ENCODE data around the gene POLR2H. TPM values are rescaled to one million over a fixed set of nuclear protein-coding genes. Genes with fewer than 3 reads are reported as not detected.
A peak's percentile ranks its signal among the peaks of the same experiment; 100 is the strongest.
"Not testable (repeated sequence)": the region's sequence is repeated elsewhere in the genome, so short reads cannot be mapped to it uniquely, and the experiment has no call there.

Gene POLR2H
- total RNA-seq, 1 donor from 2014 or later: 44.3 TPM

GRCh38 chr3:184335661-184336546 lies 25.6 kb upstream of the POLR2H start:
- DNase-seq: peak; percentile 71

GRCh38 chr3:184336547-184337398 lies 24.7 kb upstream of the POLR2H start:
- DNase-seq: peak; percentile 63

- DNase-seq: peak; percentile 71
Observed at GRCh38 chr3:184337399-184337714, 24.2 kb upstream of the POLR2H start, which contains the start of gene FAM131A. TSS of gene FAM131A (plus strand) at chr3:184337600. CDS start at chr3:184337631, 31 bp downstream.

GRCh38 chr3:184337981-184338380 lies 23.5 kb upstream of the POLR2H start:
- no peak for DNase-seq

GRCh38 chr3:184338511-184338945 lies 23.0 kb upstream of the POLR2H start:
- DNase-seq: peak; percentile 69

GRCh38 chr3:184339001-184339400 lies 22.5 kb upstream of the POLR2H start:
- no peak for DNase-seq

- DNase-seq: not testable (repeated sequence)
Observed at GRCh38 chr3:184339451-184340135, 21.9 kb upstream of the POLR2H start.

- no peak for DNase-seq
Observed at GRCh38 chr3:184341925-184342324, 19.6 kb upstream of the POLR2H start.

GRCh38 chr3:184343200-184343876 lies 18.2 kb upstream of the POLR2H start:
- no peak for DNase-seq

- no peak for DNase-seq
Observed at GRCh38 chr3:184344579-184345316, 16.8 kb upstream of the POLR2H start.

- no peak for DNase-seq
Observed at GRCh38 chr3:184345317-184346144, 16.0 kb upstream of the POLR2H start.

GRCh38 chr3:184346480-184347190 lies 14.9 kb upstream of the POLR2H start:
- no peak for DNase-seq

- peak; percentile 80 for DNase-seq
Observed at GRCh38 chr3:184347321-184348056, 14.0 kb upstream of the POLR2H start.

- no peak for DNase-seq
Observed at GRCh38 chr3:184348057-184348382, 13.5 kb upstream of the POLR2H start.

- no peak for DNase-seq
Observed at GRCh38 chr3:184349563-184350470, 11.7 kb upstream of the POLR2H start.

- no peak for DNase-seq
Observed at GRCh38 chr3:184350618-184351017, 10.9 kb upstream of the POLR2H start.

- DNase-seq: no peak
Observed at GRCh38 chr3:184351511-184352148, 9.9 kb upstream of the POLR2H start.

All from skin of body (tissue), 2 donors.